K562 (cell line): ENCODE results near the gene TBC1D7. TPM values are rescaled to one million over a fixed set of nuclear protein-coding genes. Genes with fewer than 3 reads are reported as not detected.
A peak's percentile ranks its signal among the peaks of the same experiment; 100 is the strongest.

ENCODE experiments used
- CSDE1 ChIP-seq, 2 experiments: fragments of 450-650 bp; IDR thresholded peaks; 2 replicates each; pipeline ENCODE4 v1.6.1; 2016; ENCODE audit warnings: mild to moderate bottlenecking in 1 of 2
- HDAC2 ChIP-seq: fragments of 450-650 bp; IDR thresholded peaks from 2 replicates; pipeline ENCODE4 v1.6.1; 2016; ENCODE audit warnings: mild to moderate bottlenecking
- HNRNPLL ChIP-seq: fragments of 200-400 bp; formaldehyde crosslinking; IDR thresholded peaks from 2 replicates; pipeline ENCODE4 v1.6.1; 2017; ENCODE audit warnings: low read length, low read depth, mild to moderate bottlenecking; ENCODE audit not compliant: poor library complexity, severe bottlenecking
- HNRNPUL1 ChIP-seq: fragments of 200-400 bp; formaldehyde crosslinking; IDR thresholded peaks from 2 replicates; pipeline ENCODE4 v1.6.1; 2017; ENCODE audit warnings: low read length
- KAT2B ChIP-seq: IDR thresholded peaks from one replicate; pipeline ENCODE4 v1.6.1; 2012; ENCODE audit warnings: low read depth, mild to moderate bottlenecking, control low read depth, inconsistent platforms, low read length, moderate library complexity
- MTA2 ChIP-seq: fragments of 450-650 bp; IDR thresholded peaks from 2 replicates; pipeline ENCODE4 v1.6.1; 2016; ENCODE audit warnings: low read depth
- NFE2 ChIP-seq: IDR thresholded peaks from 2 replicates; pipeline ENCODE4 v1.6.1; 2014; ENCODE audit warnings: antibody characterized with exemption, low read depth
- SMAD1 ChIP-seq: fragments of 150-350 bp; IDR thresholded peaks from 2 replicates; pipeline ENCODE4 v1.6.1; 2014; ENCODE audit warnings: low read length, low read depth; ENCODE audit not compliant: partially characterized antibody
- YY1 ChIP-seq, 3 experiments: IDR thresholded peaks; 2 replicates each; pipeline ENCODE4 v1.6.1; 2011; ENCODE audit warnings: low read length in 2 of 3, mild to moderate bottlenecking in 2 of 3, moderate library complexity in 2 of 3, borderline replicate concordance in 1 of 3, control low read depth in 1 of 3, low read depth in 1 of 3; ENCODE audit not compliant: insufficient read depth in 3 of 3, insufficient replicate concordance in 2 of 3, control insufficient read depth in 1 of 3, insufficient read length in 1 of 3; ENCODE audit errors: extremely low read depth in 1 of 3
- ZBED1 ChIP-seq: IDR thresholded peaks from 2 replicates; pipeline ENCODE4 v1.6.1; 2014
- ZNF518B ChIP-seq: fragments of 250-450 bp; sonication (Bioruptor Pico); IDR thresholded peaks from 2 replicates; pipeline ENCODE4 v1.5.0; 2021; ENCODE audit warnings: mild to moderate bottlenecking, moderate library complexity
- polyA plus RNA-seq, 8 experiments: library from polyadenylated mRNA; depleted of rRNA in 4 of 8; stranded (reverse) in 5 of 8; unstranded in 3 of 8; fragments of >200 nt; fragmentation: Nextera tagmentation in 2 of 8; fragmentation: Illumina TruSeq in 1 of 8; extraction: Ambion mirVana in 2 of 8; extraction: Trizol in 1 of 8; gene quantifications; 2 replicates each; pipeline versions ENCODE4 v1.2.1 to v1.2.3, GENCODE V29; 2011 to 2014; ENCODE audit warnings: inconsistent platforms in 1 of 8, missing spikeins in 1 of 8
- total RNA-seq, 7 experiments: library from RNA; depleted of rRNA in 6 of 7; stranded (reverse); fragments of >200 nt in 6 of 7; fragmentation: Illumina TruSeq in 2 of 7; extraction: Trizol in 2 of 7; gene quantifications; 2 replicates each; pipeline versions ENCODE4 v1.2.1 to v1.2.3, GENCODE V29; 2011 to 2021; ENCODE audit warnings: low replicate concordance in 1 of 7
- TF ChIP-seq, protein P1 (sequence below), 2 experiments: IDR thresholded peaks; 2 replicates each; pipeline ENCODE4 v1.6.1; 2012; ENCODE audit warnings: improper control_type of control experiment in 2 of 2, low read depth in 2 of 2, low read length in 2 of 2, borderline replicate concordance in 1 of 2
- TF ChIP-seq, protein P2 (sequence below): fragments of 450-650 bp; conservative IDR thresholded peaks from 2 replicates; pipeline ENCODE4 v1.6.1; 2016; ENCODE audit warnings: missing genetic modification characterization, low read depth, mild to moderate bottlenecking, control low read depth, missing compliant biosample characterization
- TF ChIP-seq, protein P3 (sequence below): fragments of 450-650 bp; IDR thresholded peaks from 2 replicates; pipeline ENCODE4 v1.6.1; 2017; ENCODE audit warnings: mild to moderate bottlenecking, moderate library complexity

Gene TBC1D7
- total and polyA plus RNA-seq, 9 of the 15 experiments (the other 6 are each of a cell fraction or from before 2014, with no cell fraction given), result 49.4 to 107 (median 61.1) TPM

GRCh38 chr6:13273931-13274706 is 54.2 kb downstream of the TBC1D7 start (continued):
- TF ChIP-seq, protein P1, sequence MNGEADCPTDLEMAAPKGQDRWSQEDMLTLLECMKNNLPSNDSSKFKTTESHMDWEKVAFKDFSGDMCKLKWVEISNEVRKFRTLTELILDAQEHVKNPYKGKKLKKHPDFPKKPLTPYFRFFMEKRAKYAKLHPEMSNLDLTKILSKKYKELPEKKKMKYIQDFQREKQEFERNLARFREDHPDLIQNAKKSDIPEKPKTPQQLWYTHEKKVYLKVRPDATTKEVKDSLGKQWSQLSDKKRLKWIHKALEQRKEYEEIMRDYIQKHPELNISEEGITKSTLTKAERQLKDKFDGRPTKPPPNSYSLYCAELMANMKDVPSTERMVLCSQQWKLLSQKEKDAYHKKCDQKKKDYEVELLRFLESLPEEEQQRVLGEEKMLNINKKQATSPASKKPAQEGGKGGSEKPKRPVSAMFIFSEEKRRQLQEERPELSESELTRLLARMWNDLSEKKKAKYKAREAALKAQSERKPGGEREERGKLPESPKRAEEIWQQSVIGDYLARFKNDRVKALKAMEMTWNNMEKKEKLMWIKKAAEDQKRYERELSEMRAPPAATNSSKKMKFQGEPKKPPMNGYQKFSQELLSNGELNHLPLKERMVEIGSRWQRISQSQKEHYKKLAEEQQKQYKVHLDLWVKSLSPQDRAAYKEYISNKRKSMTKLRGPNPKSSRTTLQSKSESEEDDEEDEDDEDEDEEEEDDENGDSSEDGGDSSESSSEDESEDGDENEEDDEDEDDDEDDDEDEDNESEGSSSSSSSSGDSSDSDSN (IDR thresholded peaks at IDR 0.05; ENCODE audit: borderline replicate concordance in 1 of 2, low read depth in 2 of 2, low read length in 2 of 2), result peak in 1 of 2 experiments; percentile 78; a peak in 2 of 4 replicates
- TF ChIP-seq NFE2 (peak; percentile 50), ZBED1 (no peak), HDAC2 (peak; percentile 65), YY1 (IDR thresholded peaks at IDR 0.05; ENCODE audit: borderline replicate concordance in 1 of 3, control insufficient read depth in 1 of 3, extremely low read depth in 1 of 3, insufficient read depth in 3 of 3, insufficient read length in 1 of 3, insufficient replicate concordance in 2 of 3, low read depth in 1 of 3, low read length in 2 of 3) (peak in 2 of 3 experiments; percentile 42 to 64), CSDE1 (IDR thresholded peaks at IDR 0.05) (no peak), KAT2B (no peak), ZNF518B (no peak), HNRNPUL1 (0 out of 2 replicates have a peak, but pooled peaks have one; percentile 84), SMAD1 (peak; percentile 81), HNRNPLL (peak; percentile 16), MTA2 (peak; percentile 49)
- TF ChIP-seq, protein P2, sequence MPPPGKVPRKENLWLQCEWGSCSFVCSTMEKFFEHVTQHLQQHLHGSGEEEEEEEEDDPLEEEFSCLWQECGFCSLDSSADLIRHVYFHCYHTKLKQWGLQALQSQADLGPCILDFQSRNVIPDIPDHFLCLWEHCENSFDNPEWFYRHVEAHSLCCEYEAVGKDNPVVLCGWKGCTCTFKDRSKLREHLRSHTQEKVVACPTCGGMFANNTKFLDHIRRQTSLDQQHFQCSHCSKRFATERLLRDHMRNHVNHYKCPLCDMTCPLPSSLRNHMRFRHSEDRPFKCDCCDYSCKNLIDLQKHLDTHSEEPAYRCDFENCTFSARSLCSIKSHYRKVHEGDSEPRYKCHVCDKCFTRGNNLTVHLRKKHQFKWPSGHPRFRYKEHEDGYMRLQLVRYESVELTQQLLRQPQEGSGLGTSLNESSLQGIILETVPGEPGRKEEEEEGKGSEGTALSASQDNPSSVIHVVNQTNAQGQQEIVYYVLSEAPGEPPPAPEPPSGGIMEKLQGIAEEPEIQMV, result no peak
- TF ChIP-seq, protein P3, sequence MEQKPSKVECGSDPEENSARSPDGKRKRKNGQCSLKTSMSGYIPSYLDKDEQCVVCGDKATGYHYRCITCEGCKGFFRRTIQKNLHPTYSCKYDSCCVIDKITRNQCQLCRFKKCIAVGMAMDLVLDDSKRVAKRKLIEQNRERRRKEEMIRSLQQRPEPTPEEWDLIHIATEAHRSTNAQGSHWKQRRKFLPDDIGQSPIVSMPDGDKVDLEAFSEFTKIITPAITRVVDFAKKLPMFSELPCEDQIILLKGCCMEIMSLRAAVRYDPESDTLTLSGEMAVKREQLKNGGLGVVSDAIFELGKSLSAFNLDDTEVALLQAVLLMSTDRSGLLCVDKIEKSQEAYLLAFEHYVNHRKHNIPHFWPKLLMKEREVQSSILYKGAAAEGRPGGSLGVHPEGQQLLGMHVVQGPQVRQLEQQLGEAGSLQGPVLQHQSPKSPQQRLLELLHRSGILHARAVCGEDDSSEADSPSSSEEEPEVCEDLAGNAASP, result no peak
